ENCODE results near the gene LPIN3. TPM values are rescaled to one million over a fixed set of nuclear protein-coding genes. Genes with fewer than 3 reads are reported as not detected.

LPIN3 gene
- total RNA-seq, 1 experiment from 2014 or later, result 3.8 TPM

DNA sequence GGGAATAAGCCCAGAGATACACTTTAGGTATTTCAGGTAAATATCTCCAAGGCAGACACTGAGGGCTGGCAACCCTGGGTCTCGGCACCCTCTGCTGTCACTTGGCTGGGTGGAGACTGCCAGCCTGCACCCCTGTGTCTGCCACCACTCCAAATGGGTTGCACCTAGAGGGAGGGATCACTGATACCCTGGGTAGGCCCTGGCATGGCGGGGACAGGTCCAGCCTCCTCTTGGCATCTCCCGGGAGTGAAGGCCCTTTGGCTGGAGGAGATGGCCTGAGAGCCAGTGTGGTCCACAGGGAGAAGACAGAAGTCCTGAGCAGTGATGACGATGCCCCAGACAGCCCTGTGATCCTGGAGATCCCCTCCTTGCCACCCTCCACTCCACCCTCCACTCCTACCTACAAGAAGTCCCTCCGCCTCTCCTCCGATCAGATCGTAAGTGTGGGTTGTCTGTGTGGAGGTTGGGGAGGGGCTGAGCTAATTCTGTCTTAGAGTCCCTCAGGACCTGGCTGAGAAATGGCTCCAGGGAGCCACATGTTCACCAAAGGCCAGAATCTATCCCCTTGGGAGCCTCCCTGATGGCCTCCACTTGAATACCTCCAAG lies 15.1 kb downstream of the LPIN3 start:
- Mint-ChIP-seq H3K4me1 (0 out of 4 replicates have a peak, but pooled peaks cover 0 to 3% of the 10 kb centered on the region in 2 experiments), H3K27ac (no peak overlapping the region), H3K9me3 (no peaks in the 10 kb centered on the region; a peak in 1 of 5 replicates), H3K27me3 (ENCODE audit: low read depth) (no peaks in the 10 kb centered on the region), H3K4me3 (no peak overlapping the region), H3K36me3 (ENCODE audit: insufficient read depth in 1 of 3, low read depth in 3 of 3) (peaks cover 0 to 4% (median 3%) of the 10 kb centered on the region in 3 experiments; a peak in 3 of 7 replicates)
- Histone ChIP-seq H4K20me1 (ENCODE audit: control insufficient read depth, insufficient read depth, insufficient read length) (no peaks in the 10 kb centered on the region), H4K91ac (ENCODE audit: insufficient read length, low read depth, low read length) (no peak overlapping the region), H4K5ac (ENCODE audit: insufficient read length, low read depth, low read length) (no peak overlapping the region), H2BK12ac (ENCODE audit: insufficient read length, low read depth, low read length) (no peak overlapping the region), H2BK5ac (ENCODE audit: insufficient read length, low read length) (no peak overlapping the region), H2AK5ac (ENCODE audit: insufficient read length, low read length) (no peak overlapping the region), H3K27me3 (ENCODE audit: insufficient read depth, low read length) (no peaks in the 10 kb centered on the region), H3K18ac (ENCODE audit: insufficient read length, low read depth, low read length) (no peak overlapping the region), H3K9ac (ENCODE audit: extremely low read depth, insufficient read length, low read length) (no peak overlapping the region), H3K9me3 (ENCODE audit: control insufficient read depth, low read depth, low read length) (no peaks in the 10 kb centered on the region), H3K4ac (ENCODE audit: low read depth, low read length) (no peak overlapping the region), H3K56ac (ENCODE audit: insufficient read length, low read depth, low read length) (no peak overlapping the region), H3K4me1 (ENCODE audit: insufficient read depth, low read length) (no peaks in the 10 kb centered on the region), H3T11ph (ENCODE audit: low read length) (no peak overlapping the region), H4K8ac (replicated peaks; ENCODE audit: insufficient read length, low read depth, low read length) (no peak overlapping the region), H3K27ac (ENCODE audit: insufficient read length, low read depth, low read length) (no peak overlapping the region), H2BK15ac (ENCODE audit: low read depth, low read length) (no peak overlapping the region), H3K79me1 (ENCODE audit: insufficient read depth, low read depth, low read length, poor library complexity, severe bottlenecking) (no peaks in the 10 kb centered on the region), H3K4me2 (ENCODE audit: insufficient read depth, insufficient read length, low read length) (no peak overlapping the region), H3K23me2 (ENCODE audit: insufficient read length, low read depth, low read length, poor library complexity, severe bottlenecking) (no peaks in the 10 kb centered on the region), H2AFZ (ENCODE audit: low read length) (no peak overlapping the region), H2BK120ac (ENCODE audit: low read depth, low read length, poor library complexity, severe bottlenecking) (no peak overlapping the region), H3K23ac (ENCODE audit: insufficient read length, low read depth, low read length) (no peak overlapping the region), H3K79me2 (ENCODE audit: insufficient read depth, low read length) (no peaks in the 10 kb centered on the region), H2BK20ac (ENCODE audit: low read depth, low read length, poor library complexity, severe bottlenecking) (no peak overlapping the region), H3K14ac (ENCODE audit: insufficient read depth, low read length) (no peak overlapping the region)
- TF ChIP-seq, protein P1, sequence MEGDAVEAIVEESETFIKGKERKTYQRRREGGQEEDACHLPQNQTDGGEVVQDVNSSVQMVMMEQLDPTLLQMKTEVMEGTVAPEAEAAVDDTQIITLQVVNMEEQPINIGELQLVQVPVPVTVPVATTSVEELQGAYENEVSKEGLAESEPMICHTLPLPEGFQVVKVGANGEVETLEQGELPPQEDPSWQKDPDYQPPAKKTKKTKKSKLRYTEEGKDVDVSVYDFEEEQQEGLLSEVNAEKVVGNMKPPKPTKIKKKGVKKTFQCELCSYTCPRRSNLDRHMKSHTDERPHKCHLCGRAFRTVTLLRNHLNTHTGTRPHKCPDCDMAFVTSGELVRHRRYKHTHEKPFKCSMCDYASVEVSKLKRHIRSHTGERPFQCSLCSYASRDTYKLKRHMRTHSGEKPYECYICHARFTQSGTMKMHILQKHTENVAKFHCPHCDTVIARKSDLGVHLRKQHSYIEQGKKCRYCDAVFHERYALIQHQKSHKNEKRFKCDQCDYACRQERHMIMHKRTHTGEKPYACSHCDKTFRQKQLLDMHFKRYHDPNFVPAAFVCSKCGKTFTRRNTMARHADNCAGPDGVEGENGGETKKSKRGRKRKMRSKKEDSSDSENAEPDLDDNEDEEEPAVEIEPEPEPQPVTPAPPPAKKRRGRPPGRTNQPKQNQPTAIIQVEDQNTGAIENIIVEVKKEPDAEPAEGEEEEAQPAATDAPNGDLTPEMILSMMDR (conservative IDR thresholded peaks at IDR 0.05), result no peak
- WGBS (ENCODE audit: extremely low coverage, insufficient read length, low lambda C conversion rate), result no CpG with 5 or more reads among the region's 7 CpGs
- DNase-seq, result no peak

Measured in H9 (cell line).